ENCODE measurements around the gene PACC1. TPM values are rescaled to one million over a fixed set of nuclear protein-coding genes. Genes with fewer than 3 reads are reported as not detected.

PACC1 gene
- total RNA-seq, 1 donor from 2014 or later = 15.3 TPM

DNA sequence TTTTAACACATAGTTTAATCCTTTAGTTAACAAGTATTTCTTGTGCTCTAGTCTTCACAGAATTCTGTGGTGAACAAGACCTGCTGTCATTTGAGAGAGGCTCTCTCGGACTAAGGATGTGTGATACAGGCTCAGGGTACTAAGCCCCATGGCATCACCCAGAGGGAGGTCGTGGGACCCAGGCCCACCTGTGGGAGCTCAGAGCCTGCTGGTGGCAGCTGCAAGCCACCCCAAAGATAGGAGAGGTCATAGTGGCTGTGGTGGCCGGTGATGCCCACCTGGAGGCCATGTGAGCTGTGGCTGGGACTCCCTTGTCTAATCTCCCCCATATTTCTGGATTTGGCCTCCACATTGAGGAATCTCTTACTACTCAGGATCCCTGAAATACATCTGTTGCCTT is 40.1 kb upstream of the PACC1 start:
- TF ChIP-seq, protein P1, sequence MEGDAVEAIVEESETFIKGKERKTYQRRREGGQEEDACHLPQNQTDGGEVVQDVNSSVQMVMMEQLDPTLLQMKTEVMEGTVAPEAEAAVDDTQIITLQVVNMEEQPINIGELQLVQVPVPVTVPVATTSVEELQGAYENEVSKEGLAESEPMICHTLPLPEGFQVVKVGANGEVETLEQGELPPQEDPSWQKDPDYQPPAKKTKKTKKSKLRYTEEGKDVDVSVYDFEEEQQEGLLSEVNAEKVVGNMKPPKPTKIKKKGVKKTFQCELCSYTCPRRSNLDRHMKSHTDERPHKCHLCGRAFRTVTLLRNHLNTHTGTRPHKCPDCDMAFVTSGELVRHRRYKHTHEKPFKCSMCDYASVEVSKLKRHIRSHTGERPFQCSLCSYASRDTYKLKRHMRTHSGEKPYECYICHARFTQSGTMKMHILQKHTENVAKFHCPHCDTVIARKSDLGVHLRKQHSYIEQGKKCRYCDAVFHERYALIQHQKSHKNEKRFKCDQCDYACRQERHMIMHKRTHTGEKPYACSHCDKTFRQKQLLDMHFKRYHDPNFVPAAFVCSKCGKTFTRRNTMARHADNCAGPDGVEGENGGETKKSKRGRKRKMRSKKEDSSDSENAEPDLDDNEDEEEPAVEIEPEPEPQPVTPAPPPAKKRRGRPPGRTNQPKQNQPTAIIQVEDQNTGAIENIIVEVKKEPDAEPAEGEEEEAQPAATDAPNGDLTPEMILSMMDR (IDR thresholded peaks at IDR 0.05; ENCODE audit: unreplicated experiment) = no peak
- Mint-ChIP-seq H3K9me3 (ENCODE audit: unreplicated experiment) (no peaks in the 10 kb centered on the region), H3K4me1 (ENCODE audit: unreplicated experiment) (no peaks in the 10 kb centered on the region), H3K27me3 (ENCODE audit: unreplicated experiment) (peaks cover 4% of the 10 kb centered on the region), H3K36me3 (ENCODE audit: low read depth, unreplicated experiment) (no peaks in the 10 kb centered on the region), H3K27ac (ENCODE audit: unreplicated experiment) (no peak overlapping the region), H3K4me3 (ENCODE audit: unreplicated experiment) (no peak overlapping the region)
- no peak for DNase-seq (ENCODE audit: low spot score)

DNA sequence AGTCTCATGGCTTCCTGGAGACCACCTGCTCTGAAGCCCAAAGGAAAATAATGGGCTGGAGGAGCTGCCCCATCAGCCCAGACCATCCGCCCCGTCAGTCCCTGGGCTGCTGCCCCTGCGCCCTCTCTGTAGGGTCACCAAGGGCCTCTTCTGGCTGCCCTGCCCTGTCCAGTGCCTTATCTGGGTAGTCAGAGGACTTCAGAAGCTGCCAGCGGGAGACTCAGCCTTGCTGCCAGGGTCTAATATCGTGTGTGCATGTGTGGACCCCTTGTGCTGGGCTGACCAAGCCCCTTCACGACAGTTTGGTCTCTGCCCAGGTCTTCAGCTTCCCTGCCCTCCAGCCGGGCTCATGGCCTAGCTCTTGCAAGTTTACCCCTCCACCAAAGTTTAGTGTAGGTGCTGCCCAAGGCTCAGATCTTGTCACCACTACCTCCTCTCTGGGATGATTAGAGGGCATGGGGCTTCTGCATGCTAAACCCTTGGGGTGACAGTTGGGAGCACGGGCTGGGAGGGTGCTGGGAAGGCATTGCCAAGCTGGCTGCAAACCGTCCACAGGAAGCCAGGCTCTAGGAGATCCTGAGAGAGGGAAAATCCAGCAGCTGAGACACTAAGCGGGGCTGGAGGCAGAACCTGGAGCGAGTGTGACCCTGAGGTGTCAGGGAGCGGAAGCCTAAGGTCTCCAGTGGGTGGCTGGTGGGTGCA is 38.6 kb upstream of the PACC1 start:
- Mint-ChIP-seq H3K27me3 (ENCODE audit: unreplicated experiment) (peaks cover 4% of the 10 kb centered on the region), H3K27ac (ENCODE audit: unreplicated experiment) (no peak overlapping the region), H3K9me3 (ENCODE audit: unreplicated experiment) (no peaks in the 10 kb centered on the region), H3K36me3 (ENCODE audit: low read depth, unreplicated experiment) (no peaks in the 10 kb centered on the region), H3K4me1 (ENCODE audit: unreplicated experiment) (no peaks in the 10 kb centered on the region), H3K4me3 (ENCODE audit: unreplicated experiment) (no peak overlapping the region)
- DNase-seq (ENCODE audit: low spot score) = no peak
- TF ChIP-seq, protein P1 (IDR thresholded peaks at IDR 0.05; ENCODE audit: unreplicated experiment) = no peak

DNA sequence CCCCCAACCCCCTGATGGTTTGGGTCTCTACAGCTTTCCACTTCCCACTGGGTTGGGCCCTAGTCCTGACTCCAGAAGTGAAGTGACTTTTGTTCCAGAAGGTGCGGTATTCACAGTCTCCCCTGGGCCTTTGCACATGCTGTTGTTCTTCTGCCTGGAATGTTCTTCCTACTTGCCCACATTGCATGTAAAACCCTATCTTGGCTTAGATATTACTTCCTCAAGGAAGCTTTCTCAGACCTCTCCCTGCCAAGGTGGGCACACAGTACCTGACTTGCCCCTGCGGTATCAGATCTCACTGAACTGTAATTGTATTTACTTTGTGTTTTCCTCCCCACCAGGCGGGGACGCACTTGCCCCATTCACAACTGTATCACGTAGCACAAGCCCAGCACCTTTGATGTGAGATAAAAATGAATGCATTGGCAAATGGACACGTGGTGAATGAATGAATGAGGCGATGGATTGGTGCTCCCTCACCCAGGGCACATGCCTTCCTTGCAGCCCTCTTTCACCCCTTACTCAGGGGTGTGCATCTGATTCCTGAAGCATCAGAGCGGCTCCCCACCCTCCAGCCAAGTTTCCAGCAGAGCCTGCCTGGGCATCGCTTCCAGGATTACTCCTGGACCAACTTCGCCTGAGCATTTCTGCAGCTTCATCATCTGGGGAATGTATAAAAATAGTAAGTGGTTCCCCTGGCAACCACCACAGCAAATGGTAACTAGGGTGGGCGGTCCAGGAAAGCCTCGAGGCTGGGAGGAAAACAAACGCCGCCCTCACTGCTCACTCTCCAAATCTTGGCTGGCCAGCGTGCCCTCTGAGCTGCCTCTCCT is 37.9 kb upstream of the PACC1 start:
- no peaks in the 10 kb centered on the region for H3K9me3 Mint-ChIP-seq (ENCODE audit: unreplicated experiment)
- H3K36me3 Mint-ChIP-seq (ENCODE audit: low read depth, unreplicated experiment) = no peaks in the 10 kb centered on the region
- no peak for DNase-seq (ENCODE audit: low spot score)
- H3K27ac Mint-ChIP-seq (ENCODE audit: unreplicated experiment) = no peak overlapping the region
- H3K4me3 Mint-ChIP-seq (ENCODE audit: unreplicated experiment) = no peak overlapping the region
- no peaks in the 10 kb centered on the region for H3K4me1 Mint-ChIP-seq (ENCODE audit: unreplicated experiment)
- TF ChIP-seq, protein P1 (IDR thresholded peaks at IDR 0.05; ENCODE audit: unreplicated experiment) = no peak
- H3K27me3 Mint-ChIP-seq (ENCODE audit: unreplicated experiment) = peaks cover 4% of the 10 kb centered on the region

DNA sequence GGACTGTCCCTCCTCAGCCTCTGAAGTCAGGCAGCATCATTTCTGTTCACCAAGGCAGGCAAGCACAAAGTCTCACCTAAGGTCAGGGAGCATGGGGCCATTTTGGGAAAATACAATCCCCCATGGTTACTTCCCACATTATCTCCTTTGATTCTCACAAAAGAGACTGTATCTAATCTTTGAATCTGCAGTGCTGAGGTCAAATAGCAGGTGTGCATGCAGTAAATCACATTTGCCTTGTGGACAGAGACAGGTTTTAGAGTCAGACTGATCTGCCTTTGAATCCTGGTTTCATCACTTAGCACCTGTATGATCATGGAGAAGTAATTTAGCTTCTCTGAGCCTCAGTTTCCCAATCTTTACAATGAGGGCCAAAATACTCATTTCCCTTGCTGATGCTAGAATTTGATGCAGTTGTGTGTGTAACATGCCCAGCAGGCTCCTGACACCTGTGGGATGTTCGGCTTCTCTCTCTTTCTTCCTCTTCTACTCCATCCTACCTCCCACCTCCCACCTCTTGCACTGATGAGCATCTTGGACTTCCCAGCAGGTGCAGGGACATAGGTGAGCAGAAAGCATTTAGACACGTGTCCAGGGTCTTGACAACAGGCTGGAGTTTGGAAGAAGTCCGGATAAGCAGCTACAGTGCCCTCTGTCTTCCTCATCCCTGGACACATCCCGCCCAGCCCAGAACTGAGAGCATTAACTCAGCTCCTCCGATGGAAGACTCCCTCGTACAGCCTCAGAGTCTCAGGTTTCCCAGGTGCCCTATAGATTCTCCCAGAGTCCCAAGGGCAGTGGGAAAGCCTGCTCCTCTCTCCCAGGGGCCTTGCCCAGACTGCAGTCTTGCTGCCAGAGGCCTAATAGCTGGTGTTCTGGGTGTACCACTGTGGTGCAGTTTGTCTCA is 37.0 kb upstream of the PACC1 start:
- no peaks in the 10 kb centered on the region for H3K4me1 Mint-ChIP-seq (ENCODE audit: unreplicated experiment)
- DNase-seq (ENCODE audit: low spot score) = no peak
- H3K4me3 Mint-ChIP-seq (ENCODE audit: unreplicated experiment) = no peak overlapping the region
- no peaks in the 10 kb centered on the region for H3K9me3 Mint-ChIP-seq (ENCODE audit: unreplicated experiment)
- H3K27ac Mint-ChIP-seq (ENCODE audit: unreplicated experiment) = no peak overlapping the region
- peaks cover 4% of the 10 kb centered on the region for H3K27me3 Mint-ChIP-seq (ENCODE audit: unreplicated experiment)
- H3K36me3 Mint-ChIP-seq (ENCODE audit: low read depth, unreplicated experiment) = no peaks in the 10 kb centered on the region
- TF ChIP-seq, protein P1 (IDR thresholded peaks at IDR 0.05; ENCODE audit: unreplicated experiment) = no peak
